GM18870 (cell line): Measurements from ENCODE around the gene EXOC4.
"Not testable (repeated sequence)": the region's sequence is repeated elsewhere in the genome, so short reads cannot be mapped to it uniquely, and the experiment has no call there.

Experiments
- ATAC-seq: cut with Tn5 transposase; IDR thresholded peaks from one replicate; pipeline ENCODE4 v1.9.1; 2021; ENCODE audit warnings: moderate library complexity; ENCODE audit not compliant: unreplicated experiment

Gene EXOC4

DNA sequence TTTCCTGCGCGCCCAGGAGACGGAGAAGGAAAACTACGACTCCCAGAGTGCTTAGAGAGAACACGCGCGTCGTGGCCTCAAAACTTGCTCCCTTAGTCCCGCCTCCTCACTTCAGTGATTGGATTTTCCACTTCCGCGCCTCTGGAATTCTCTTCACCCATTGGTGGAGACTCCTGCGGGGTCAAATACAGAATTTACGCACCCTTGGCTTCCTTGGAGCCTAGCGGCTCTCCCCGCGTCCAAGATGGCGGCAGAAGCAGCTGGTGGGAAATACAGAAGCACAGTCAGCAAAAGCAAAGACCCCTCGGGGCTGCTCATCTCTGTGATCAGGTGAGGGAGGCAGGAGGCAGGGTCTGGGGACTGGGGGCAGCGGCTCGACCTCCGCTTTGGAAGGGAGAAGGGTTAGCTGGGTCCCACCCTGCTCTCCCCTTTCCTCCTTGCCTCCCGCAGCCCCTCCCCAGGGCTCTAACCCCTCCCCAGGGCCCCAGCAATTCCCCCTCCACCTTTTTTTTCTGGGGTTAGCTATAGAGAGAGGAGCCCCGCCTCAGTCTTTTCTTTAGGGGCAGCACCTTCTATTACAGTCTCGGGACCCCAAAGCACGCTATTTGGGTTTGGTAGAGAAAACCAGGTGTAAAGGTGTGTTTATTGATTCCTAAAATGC is at the start of gene EXOC4:
TSS of gene EXOC4 (plus strand) at position 221 of the 661 bp plus-strand sequence.
- ATAC-seq, result peak; percentile 98

GRCh38 chr7:133203490-133203889 is 49.4 kb upstream of the EXOC4 start:
- ATAC-seq, result no peak

- ATAC-seq, result no peak
Observed at GRCh38 chr7:133207687-133208086, 45.2 kb upstream of the EXOC4 start.

GRCh38 chr7:133210817-133211216 is 42.1 kb upstream of the EXOC4 start:
- ATAC-seq, result not testable (repeated sequence)

- not testable (repeated sequence) for ATAC-seq
Observed at GRCh38 chr7:133213772-133214171, 39.1 kb upstream of the EXOC4 start.

DNA sequence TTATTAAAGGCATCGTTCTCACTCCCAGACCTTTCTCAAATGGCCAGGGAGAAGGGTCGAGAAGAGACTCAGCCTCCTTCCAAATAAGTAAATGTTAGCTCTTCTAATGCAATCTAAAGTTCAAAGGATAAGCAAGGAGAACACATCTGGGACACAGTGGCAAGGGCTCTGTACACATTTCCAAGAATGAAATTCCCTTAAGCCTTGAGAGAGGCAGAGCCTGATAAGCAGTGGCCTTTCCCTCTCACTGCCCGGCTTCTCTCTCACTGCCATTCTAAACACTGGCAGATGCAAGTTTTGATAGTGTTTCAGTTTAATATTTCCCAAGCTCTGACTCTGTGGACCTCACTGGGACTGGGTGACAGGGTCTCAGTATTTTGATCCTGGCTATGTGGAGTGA is 35.1 kb upstream of the EXOC4 start:
- ATAC-seq, result no peak

DNA sequence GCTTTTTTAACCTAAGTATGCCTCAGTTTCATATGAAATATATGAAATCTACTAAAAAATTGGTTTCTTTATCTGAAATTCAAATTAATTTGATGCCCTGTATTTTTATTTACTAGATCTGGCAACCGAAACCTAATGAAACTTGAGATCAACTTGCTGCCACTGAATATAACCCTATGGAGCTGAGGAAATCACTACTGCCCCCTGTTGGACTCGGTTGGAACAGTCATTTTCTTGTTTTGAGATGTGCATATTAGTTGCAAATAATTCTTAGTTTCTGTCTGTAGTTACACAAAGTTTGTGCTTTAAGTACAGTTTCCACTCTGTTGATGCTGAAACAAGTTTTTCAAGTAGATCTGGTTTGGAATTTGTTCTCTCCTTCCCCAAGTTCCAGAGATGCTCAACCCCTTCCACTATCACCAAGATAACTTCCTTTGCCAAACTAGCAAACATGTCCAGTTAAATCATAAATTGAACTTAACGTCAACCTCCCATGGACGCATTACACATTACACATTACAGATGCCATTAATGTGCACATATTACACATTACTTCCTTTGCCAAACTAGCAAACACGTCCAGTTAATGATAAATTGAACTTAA is 22.2 kb upstream of the EXOC4 start:
- peak; percentile 48 for ATAC-seq

- no peak for ATAC-seq
Observed at GRCh38 chr7:133233142-133233541, 19.7 kb upstream of the EXOC4 start.

DNA sequence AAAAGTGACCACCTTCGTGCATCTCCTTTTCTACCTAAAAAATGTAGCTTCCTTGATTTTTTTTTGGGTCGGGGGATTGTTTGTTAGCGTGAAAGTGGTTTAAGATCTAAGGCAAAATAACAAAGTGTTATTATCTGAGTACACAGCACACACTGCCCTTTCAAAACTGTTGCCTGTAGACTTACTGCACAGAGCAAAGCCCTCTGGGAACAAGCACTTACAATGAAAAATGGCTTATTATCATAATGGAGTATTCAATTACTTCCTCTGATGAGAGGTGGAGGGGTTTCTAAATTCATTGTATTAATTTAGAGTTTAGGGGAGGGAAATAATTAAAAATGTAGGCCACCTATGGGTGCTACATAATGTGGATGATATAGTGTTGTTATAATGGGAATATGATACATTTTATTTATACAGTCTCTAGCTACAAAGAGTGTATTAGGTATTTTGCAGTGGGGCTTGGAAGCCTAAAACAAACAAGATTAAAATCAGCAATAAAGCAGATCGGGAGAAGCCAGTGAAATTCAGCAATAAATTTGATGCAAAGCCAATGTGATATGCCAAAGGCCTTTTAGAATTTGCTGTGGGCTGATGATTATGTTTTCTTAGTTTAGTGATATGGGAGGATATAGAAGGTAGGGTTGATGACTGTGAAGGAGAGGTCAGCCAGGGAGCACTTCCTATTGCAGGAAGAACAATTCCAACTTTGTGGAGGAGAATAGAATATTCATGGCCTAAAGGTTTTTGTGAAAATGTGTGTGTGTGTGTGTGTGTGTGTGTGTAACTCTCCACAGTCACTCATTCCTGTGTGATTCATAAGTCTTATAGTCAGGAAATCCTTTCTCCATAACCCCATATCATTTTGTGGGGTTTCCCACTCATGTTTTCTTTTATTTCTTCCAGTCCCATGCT is 17.7 kb upstream of the EXOC4 start:
- no peak for ATAC-seq

DNA sequence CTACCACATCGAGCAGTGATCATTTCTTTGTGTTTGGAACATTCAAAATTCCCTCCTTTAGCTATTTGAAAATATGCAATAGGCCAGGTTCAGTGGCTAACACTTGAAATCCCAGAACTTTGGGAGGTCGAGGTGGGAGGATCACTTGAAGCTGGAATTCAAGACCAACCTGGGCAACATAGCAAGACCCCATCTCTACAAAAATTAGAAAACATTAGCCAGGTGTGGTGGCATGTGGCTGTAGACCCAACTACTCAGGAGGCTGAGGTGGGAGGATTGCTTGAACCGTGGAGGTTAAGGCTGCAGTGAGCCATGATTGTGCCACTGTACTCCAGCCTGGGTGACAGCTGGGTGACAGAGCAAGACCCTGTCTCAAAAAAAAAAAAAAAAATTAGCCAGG is 15.3 kb upstream of the EXOC4 start:
- ATAC-seq, result no peak

- no peak for ATAC-seq
Observed at GRCh38 chr7:133240302-133240701, 12.6 kb upstream of the EXOC4 start.

DNA sequence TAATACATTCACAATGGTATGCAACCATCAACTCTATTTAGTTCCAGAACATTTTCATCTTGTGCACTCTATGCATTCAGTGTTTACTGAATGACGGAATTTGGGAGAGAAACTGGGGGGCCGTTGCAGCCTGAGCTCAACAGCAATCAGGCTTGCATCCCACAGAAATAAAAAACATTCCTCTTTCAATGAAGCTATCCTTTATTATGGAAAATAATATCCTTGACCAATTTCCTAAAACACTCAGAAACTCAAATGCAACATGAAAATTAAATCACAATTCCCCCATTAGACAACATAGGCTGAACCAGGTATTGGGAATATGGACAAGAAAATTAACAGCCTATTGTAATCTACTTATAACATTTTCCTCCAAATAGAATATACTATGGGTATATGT is 6.3 kb upstream of the EXOC4 start:
- ATAC-seq, result no peak

- ATAC-seq, result no peak
Observed at GRCh38 chr7:133248901-133249300, 4.0 kb upstream of the EXOC4 start.

- no peak for ATAC-seq
Observed at GRCh38 chr7:133252506-133252857, 396 bp upstream of the EXOC4 start.

- ATAC-seq, result no peak
Observed at GRCh38 chr7:133253519-133253875, 619 bp downstream of the EXOC4 start.

DNA sequence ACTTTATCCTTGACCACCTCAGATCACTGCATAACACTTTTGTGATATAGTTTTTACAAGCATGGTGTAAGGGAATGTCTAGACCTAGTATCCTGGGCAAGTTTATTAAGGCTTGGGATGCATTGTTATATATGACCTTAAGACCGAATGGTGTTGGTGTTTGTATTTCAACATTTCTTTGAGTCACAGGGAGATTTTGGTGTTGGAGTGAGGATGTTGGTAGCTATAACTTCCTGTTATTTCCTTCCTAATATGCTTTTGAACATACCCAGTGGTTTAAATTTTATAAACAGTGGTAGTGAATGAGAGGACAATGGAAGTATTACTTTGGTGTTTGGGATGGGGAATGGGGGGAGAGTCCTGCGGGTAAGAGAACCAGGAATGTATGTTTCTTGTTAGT is 2.6 kb downstream of the EXOC4 start:
- ATAC-seq, result no peak

DNA sequence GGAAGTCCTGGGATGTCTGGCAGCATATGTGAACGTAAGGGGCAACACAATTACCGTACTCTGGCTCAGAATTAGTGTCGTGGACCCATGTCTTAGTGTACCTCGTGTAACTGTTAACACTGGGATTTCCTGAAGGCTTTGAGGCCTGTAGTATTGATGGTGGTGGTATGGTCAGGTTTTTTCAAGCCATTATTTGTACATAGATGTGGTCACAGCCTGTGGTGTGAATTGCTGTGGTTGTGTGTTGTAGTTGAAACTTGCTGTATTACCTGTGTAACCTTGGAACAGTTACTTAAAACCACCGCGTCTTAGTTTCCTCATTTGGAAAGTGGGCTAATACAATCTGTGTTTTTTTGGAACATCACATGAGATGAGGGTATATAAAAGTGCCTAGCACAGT is 5.3 kb downstream of the EXOC4 start:
- no peak for ATAC-seq

- no peak for ATAC-seq
Observed at GRCh38 chr7:133265821-133266220, 12.9 kb downstream of the EXOC4 start.

DNA sequence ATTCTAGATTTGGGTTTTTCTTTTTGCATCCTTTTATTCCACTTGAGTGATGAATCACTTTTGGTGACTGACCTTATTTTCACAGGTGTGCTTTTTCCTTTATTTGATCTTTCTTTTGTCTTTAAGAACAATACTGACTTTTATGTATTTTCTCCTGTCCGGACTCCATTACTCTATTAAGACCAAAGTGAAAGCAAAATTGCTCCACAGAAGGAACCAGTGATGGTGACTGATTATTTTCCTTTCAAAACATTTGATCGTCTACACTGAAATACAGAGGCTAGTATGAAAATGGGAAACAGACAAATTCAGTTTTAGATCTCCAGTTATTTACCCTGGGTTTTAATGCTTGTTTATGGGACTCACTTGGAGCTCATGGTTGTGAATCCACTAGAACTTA is 15.5 kb downstream of the EXOC4 start:
- ATAC-seq, result no peak

DNA sequence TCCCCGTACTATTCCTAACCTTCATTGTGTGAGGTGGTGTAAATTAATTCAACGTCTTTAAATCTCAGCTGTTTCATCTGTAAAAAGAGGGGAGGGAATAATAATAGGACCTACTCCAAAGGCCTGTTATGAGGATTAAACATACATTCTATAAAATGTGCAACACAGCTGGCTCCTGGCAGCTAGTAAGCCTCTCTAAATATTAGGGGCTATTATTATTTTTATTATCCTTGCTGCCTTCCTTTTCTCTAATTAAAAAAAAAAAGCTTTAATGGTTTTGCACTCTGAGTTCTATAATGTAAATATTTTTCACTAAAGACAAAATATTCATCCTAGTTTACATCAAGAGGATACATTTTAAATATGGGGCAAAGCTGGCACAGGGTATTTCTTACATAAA is 19.5 kb downstream of the EXOC4 start:
- no peak for ATAC-seq

DNA sequence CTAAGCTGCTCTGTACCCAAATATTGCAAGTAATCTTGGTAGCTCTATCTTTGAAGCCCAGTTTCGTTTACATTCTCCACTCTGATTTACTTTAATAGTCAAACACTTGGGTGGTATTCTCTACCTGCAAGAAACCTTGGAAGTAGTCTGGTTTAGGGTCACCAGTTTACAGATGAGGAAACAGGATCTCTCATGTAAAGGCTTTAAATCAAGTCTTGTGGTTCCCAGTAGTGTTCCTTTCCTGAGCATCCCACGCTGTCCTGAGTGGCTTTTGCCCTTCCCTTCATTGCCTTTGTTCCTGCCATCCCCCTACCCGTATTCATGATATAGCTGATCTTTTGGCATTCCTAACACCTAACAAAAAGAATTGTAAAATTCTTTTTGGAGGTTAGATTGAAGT is 20.3 kb downstream of the EXOC4 start:
- ATAC-seq, result no peak

- ATAC-seq, result no peak
Observed at GRCh38 chr7:133274265-133274664, 21.4 kb downstream of the EXOC4 start.
